ENCODE data around the gene OR2V2. TPM values are rescaled to one million over a fixed set of nuclear protein-coding genes. Genes with fewer than 3 reads are reported as not detected.

The OR2V2 gene
- total RNA-seq, 1 experiment from 2014 or later = not detected

DNA sequence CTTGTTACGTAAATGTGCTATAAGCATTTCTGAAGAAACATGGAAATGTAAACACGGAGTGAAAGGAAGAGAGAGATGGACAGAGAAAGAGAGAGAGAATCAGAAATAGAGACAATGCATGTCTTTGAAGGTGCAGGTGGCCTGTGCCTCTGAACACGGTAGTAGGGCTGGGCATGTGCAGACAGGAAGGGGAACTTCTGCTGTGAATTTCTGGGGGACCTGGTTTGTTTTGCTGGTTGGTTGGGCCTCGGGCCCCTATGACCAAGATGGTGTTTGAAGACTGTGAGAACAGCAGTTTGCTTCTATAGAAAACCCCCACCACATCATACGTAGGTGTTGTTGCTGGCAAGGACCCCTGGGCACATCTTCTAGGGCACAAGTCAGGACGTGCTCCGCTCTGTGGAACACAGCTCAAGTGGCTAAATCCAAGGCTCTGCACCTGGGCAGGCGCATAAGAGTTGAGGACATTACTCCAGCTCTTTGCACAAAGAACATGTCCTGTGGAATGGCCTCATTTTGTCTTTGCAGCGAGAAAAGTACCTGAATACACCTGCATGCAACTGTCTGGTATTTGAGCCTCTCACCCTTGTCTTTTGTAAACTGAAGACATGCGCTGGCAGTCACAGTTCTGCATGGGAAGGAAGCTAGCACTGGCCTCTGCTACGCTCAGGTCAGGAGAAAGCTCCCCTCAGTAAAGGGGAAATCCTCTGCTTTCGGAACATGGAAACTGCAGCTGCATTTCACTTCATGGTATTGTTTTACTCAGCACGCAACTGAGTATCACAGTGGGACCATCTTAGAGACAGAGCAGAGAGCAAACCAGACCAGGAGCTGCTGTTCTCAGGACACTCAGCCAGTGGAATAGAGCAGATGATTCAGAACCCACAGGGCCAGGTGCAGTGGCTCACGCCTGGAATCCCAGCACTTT is 2.7 kb downstream of the OR2V2 start:
- Histone ChIP-seq H2BK12ac (ENCODE audit: insufficient read length, low read depth, low read length) (no peak overlapping the region), H2BK20ac (ENCODE audit: low read depth, low read length, poor library complexity, severe bottlenecking) (no peak overlapping the region), H3K27ac (ENCODE audit: insufficient read length, low read depth, low read length) (no peak overlapping the region), H3K14ac (ENCODE audit: insufficient read depth, low read length) (no peak overlapping the region), H2BK5ac (ENCODE audit: insufficient read length, low read length) (no peak overlapping the region), H3K23ac (ENCODE audit: insufficient read length, low read depth, low read length) (no peak overlapping the region), H4K20me1 (ENCODE audit: control insufficient read depth, insufficient read depth, insufficient read length) (no peaks in the 10 kb centered on the region), H3K9me3 (ENCODE audit: control insufficient read depth, low read depth, low read length) (no peaks in the 10 kb centered on the region), H2BK120ac (ENCODE audit: low read depth, low read length, poor library complexity, severe bottlenecking) (no peak overlapping the region), H2BK15ac (ENCODE audit: low read depth, low read length) (no peak overlapping the region), H3T11ph (ENCODE audit: low read length) (no peak overlapping the region), H2AFZ (ENCODE audit: low read length) (no peak overlapping the region), H4K5ac (ENCODE audit: insufficient read length, low read depth, low read length) (no peak overlapping the region), H3K4me2 (ENCODE audit: insufficient read depth, insufficient read length, low read length) (no peak overlapping the region), H3K23me2 (ENCODE audit: insufficient read length, low read depth, low read length, poor library complexity, severe bottlenecking) (no peaks in the 10 kb centered on the region), H3K27me3 (ENCODE audit: insufficient read depth, low read length) (no peaks in the 10 kb centered on the region), H3K79me2 (ENCODE audit: insufficient read depth, low read length) (no peaks in the 10 kb centered on the region), H3K4me1 (ENCODE audit: insufficient read depth, low read length) (peaks cover 1% of the 10 kb centered on the region; the same call in 1 of the 2 replicates), H2AK5ac (ENCODE audit: insufficient read length, low read length) (no peak overlapping the region), H4K8ac (replicated peaks; ENCODE audit: insufficient read length, low read depth, low read length) (no peak overlapping the region), H3K9ac (ENCODE audit: extremely low read depth, insufficient read length, low read length) (no peak overlapping the region), H4K91ac (ENCODE audit: insufficient read length, low read depth, low read length) (no peak overlapping the region), H3K56ac (ENCODE audit: insufficient read length, low read depth, low read length) (no peak overlapping the region), H3K4ac (ENCODE audit: low read depth, low read length) (no peak overlapping the region), H3K79me1 (ENCODE audit: insufficient read depth, low read depth, low read length, poor library complexity, severe bottlenecking) (no peaks in the 10 kb centered on the region), H3K18ac (ENCODE audit: insufficient read length, low read depth, low read length) (no peak overlapping the region)
- no peak for DNase-seq
- peaks cover 10 to 21% of the 10 kb centered on the region in 2 experiments for H3K9me3 Mint-ChIP-seq
- WGBS (ENCODE audit: extremely low coverage, insufficient read length, low lambda C conversion rate) = no CpG with 5 or more reads among the region's 14 CpGs
- H3K4me3 Mint-ChIP-seq = peak overlapping the region in 1 of 2 experiments; percentile 1; a peak in 1 of 5 replicates
- H3K4me1 Mint-ChIP-seq = peaks cover 20 to 32% of the 10 kb centered on the region in 2 experiments
- peaks cover 48% of the 10 kb centered on the region for H3K27me3 Mint-ChIP-seq (ENCODE audit: low read depth)
- peaks cover under 1 to 6% (median 3%) of the 10 kb centered on the region in 3 experiments; a peak in 2 of 7 replicates for H3K36me3 Mint-ChIP-seq (ENCODE audit: insufficient read depth in 1 of 3, low read depth in 3 of 3)
- no peak for TF ChIP-seq CTCF (conservative IDR thresholded peaks at IDR 0.05)
- no peak overlapping the region; a peak in 1 of 7 replicates for H3K27ac Mint-ChIP-seq

All from H9 (cell line).